GM18526 (cell line): ENCODE data around the gene VARS1.

Source experiments
- POLR2A ChIP-seq: IDR thresholded peaks from 3 replicates; pipeline ENCODE4 v1.6.1; 2011; ENCODE audit not compliant: insufficient read length; ENCODE audit errors: extremely low read depth

VARS1 gene

GRCh38 chr6:31762878-31763618 is 32.5 kb downstream of the VARS1 start:
- no peak for TF ChIP-seq POLR2A

GRCh38 chr6:31762356-31762755 is 33.2 kb downstream of the VARS1 start, which contains the start of gene SAPCD1:
SAPCD1 (plus strand) TSS chr6:31762656; CDS start chr6:31763055, 399 bp downstream.
- no peak for TF ChIP-seq POLR2A

- no peak for TF ChIP-seq POLR2A
These were observed 34.2 kb downstream of the VARS1 start for GRCh38 chr6:31761343-31761742.

GRCh38 chr6:31760790-31761189 is 34.8 kb downstream of the VARS1 start:
- TF ChIP-seq POLR2A: no peak

- TF ChIP-seq POLR2A: no peak
These were observed 37.3 kb downstream of the VARS1 start for GRCh38 chr6:31758281-31758680.

- no peak for TF ChIP-seq POLR2A
These were observed 42.7 kb downstream of the VARS1 start for GRCh38 chr6:31752739-31753319.

GRCh38 chr6:31750411-31751022 is 45.0 kb downstream of the VARS1 start:
- no peak for TF ChIP-seq POLR2A

GRCh38 chr6:31749301-31750036 is 46.1 kb downstream of the VARS1 start:
- no peak for TF ChIP-seq POLR2A
